ENCODE data around the gene PDHX. TPM values are rescaled to one million over a fixed set of nuclear protein-coding genes. Genes with fewer than 3 reads are reported as not detected.

PDHX gene
- total RNA-seq, 4 donors from 2014 or later: 18.0 to 30.5 (median 26.2) TPM

- no peak for DNase-seq (ENCODE audit: low spot score in 2 of 2)
- TF ChIP-seq CTCF (IDR thresholded peaks at IDR 0.05) (no peak), POLR2A (IDR thresholded peaks at IDR 0.05) (no peak)
- WGBS, 2 donors: 85 to 98% methylated on average over 5 of the region's 5 CpGs
- H3K4me3 ChIP-seq (ENCODE audit: low read depth, poor library complexity, severe bottlenecking): no peak overlapping the region
- intact Hi-C loops (cut with DNase I; ENCODE audit: low total_unique reads): no loop called here
Observed at GRCh38 chr11:34963351-34963750, 46.9 kb downstream of the PDHX start.

- no peak overlapping the region for H3K4me3 ChIP-seq (ENCODE audit: low read depth, poor library complexity, severe bottlenecking)
- intact Hi-C loops (cut with DNase I; ENCODE audit: low total_unique reads): no loop called here
- no peak for TF ChIP-seq CTCF (IDR thresholded peaks at IDR 0.05)
- TF ChIP-seq POLR2A (IDR thresholded peaks at IDR 0.05): no peak
- WGBS, 2 donors: 64 to 73% methylated on average over 3 of the region's 3 CpGs
- no peak for DNase-seq (ENCODE audit: low spot score in 2 of 2)
Observed at GRCh38 chr11:34964610-34965331, 48.4 kb downstream of the PDHX start.

GRCh38 chr11:34968862-34969261 is 52.4 kb downstream of the PDHX start:
- intact Hi-C loops (cut with DNase I; ENCODE audit: low total_unique reads): no loop called here
- DNase-seq (ENCODE audit: low spot score in 2 of 2): no peak

GRCh38 chr11:34970033-34970432 is 53.6 kb downstream of the PDHX start:
- intact Hi-C loops (cut with DNase I; ENCODE audit: low total_unique reads): no loop called here
- no peak for TF ChIP-seq POLR2A (IDR thresholded peaks at IDR 0.05)
- no peak for TF ChIP-seq CTCF (IDR thresholded peaks at IDR 0.05)
- no peak for DNase-seq (ENCODE audit: low spot score in 2 of 2)
- H3K4me3 ChIP-seq (ENCODE audit: low read depth, poor library complexity, severe bottlenecking): no peak overlapping the region
- WGBS, 2 donors: 75 to 84% methylated on average over 3 of the region's 3 CpGs

More at GRCh38 chr11:34968862-34969261, 52.4 kb downstream of the PDHX start:
- no peak overlapping the region for H3K4me3 ChIP-seq (ENCODE audit: low read depth, poor library complexity, severe bottlenecking)
- TF ChIP-seq POLR2A (IDR thresholded peaks at IDR 0.05) (no peak), CTCF (IDR thresholded peaks at IDR 0.05) (no peak)
- WGBS, 2 donors: 98 to 99% methylated on average over 4 of the region's 4 CpGs

GRCh38 chr11:34970480-34970879 is 54.1 kb downstream of the PDHX start:
- intact Hi-C loops (cut with DNase I; ENCODE audit: low total_unique reads): no loop called here
- no peak overlapping the region for H3K4me3 ChIP-seq (ENCODE audit: low read depth, poor library complexity, severe bottlenecking)
- TF ChIP-seq POLR2A (IDR thresholded peaks at IDR 0.05) (no peak), CTCF (IDR thresholded peaks at IDR 0.05) (no peak)
- no peak for DNase-seq (ENCODE audit: low spot score in 2 of 2)

GRCh38 chr11:34971928-34972327 is 55.5 kb downstream of the PDHX start:
- no peak for DNase-seq (ENCODE audit: low spot score in 2 of 2)

More at GRCh38 chr11:34971928-34972327, 55.5 kb downstream of the PDHX start:
- TF ChIP-seq CTCF (IDR thresholded peaks at IDR 0.05): no peak
- TF ChIP-seq POLR2A (IDR thresholded peaks at IDR 0.05): no peak
- H3K4me3 ChIP-seq (ENCODE audit: low read depth, poor library complexity, severe bottlenecking): no peak overlapping the region
- WGBS, 2 donors: 83 to 95% methylated on average over 1 of the region's 1 CpG
- intact Hi-C loops (cut with DNase I; ENCODE audit: low total_unique reads): no loop called here
